Smooth muscle cell of bladder (primary cell): Measurements from ENCODE around the gene SPNS3. TPM values are rescaled to one million over a fixed set of nuclear protein-coding genes. Genes with fewer than 3 reads are reported as not detected.

ENCODE experiments used
- total RNA-seq: library from RNA; depleted of rRNA; stranded (reverse); fragments of >200 nt; gene quantifications from 2 replicates; pipeline ENCODE4 v1.2.3, GENCODE V29; 2014

Gene SPNS3
- under 0.01 and 0.09 TPM in 2 replicates for total RNA-seq

GRCh38 chr17:4433515-4434031 lies at the start of gene SPNS3:
SPNS3 (plus strand) TSS chr17:4433940; CDS start chr17:4433968, 28 bp downstream.

GRCh38 chr17:4498461-4499397 lies 65.0 kb downstream of the SPNS3 start, which contains the start of gene SPNS2:
SPNS2 (plus strand) TSS chr17:4498881; CDS start chr17:4499048, 167 bp downstream.

Other genes starting within 250 kb of the SPNS3 start
- gene ANKFY1, start 170.0 kb upstream of the SPNS3 start, total RNA-seq, result 29.2 and 32.6 TPM in 2 replicates
- 17.9 and 19.3 TPM in 2 replicates for gene UBE2G1, start 67.3 kb upstream of the SPNS3 start, total RNA-seq
- 3.7 and 5.3 TPM in 2 replicates for gene SPNS2, start 64.9 kb downstream of the SPNS3 start, total RNA-seq
- 43.8 and 59.7 TPM in 2 replicates for gene MYBBP1A, start 121.4 kb downstream of the SPNS3 start, total RNA-seq
- not detected in 2 replicates for gene GGT6, start 126.6 kb downstream of the SPNS3 start, total RNA-seq
- gene SMTNL2, start 150.6 kb downstream of the SPNS3 start, total RNA-seq, result 0.28 and 0.37 TPM in 2 replicates
- not detected in 2 replicates for gene ALOX15, start 207.7 kb downstream of the SPNS3 start, total RNA-seq